GM23338 (cell line): ENCODE measurements around the gene LRRC58.

ENCODE experiments used
- CTCF ChIP-seq, 2 experiments: fragments of 200-600 bp in 1 of 2; sonication (generic) in 1 of 2; conservative IDR thresholded peaks; 2 replicates each; pipeline versions ENCODE4 v1.5.1 to v1.6.1; 2016 to 2017; ENCODE audit warnings: antibody characterized with exemption in 2 of 2, low read depth in 2 of 2, mild to moderate bottlenecking in 2 of 2, moderate library complexity in 1 of 2
- ETS1 ChIP-seq: IDR thresholded peaks from 2 replicates; pipeline ENCODE4 v1.6.1; 2016; ENCODE audit warnings: antibody characterized with exemption
- EZH2 ChIP-seq: fragments of 200-600 bp; sonication (generic); IDR thresholded peaks from one replicate; pipeline ENCODE4 v1.8.0; 2017; ENCODE audit warnings: antibody characterized with exemption, mild to moderate bottlenecking, low read depth; ENCODE audit not compliant: unreplicated experiment
- JUNB ChIP-seq: IDR thresholded peaks from one replicate; pipeline ENCODE4 v1.6.1; 2016; ENCODE audit warnings: antibody characterized with exemption; ENCODE audit not compliant: unreplicated experiment
- POLR2AphosphoS5 ChIP-seq: IDR thresholded peaks from 2 replicates; pipeline ENCODE4 v1.6.1; 2016; ENCODE audit warnings: antibody characterized with exemption, low read depth
- REST ChIP-seq: IDR thresholded peaks from one replicate; pipeline ENCODE4 v1.6.1; 2018; ENCODE audit warnings: antibody characterized with exemption; ENCODE audit not compliant: unreplicated experiment
- ZNF331 ChIP-seq: fragments of 250-450 bp; sonication (Bioruptor Pico); IDR thresholded peaks from 2 replicates; pipeline ENCODE4 v1.5.0; 2020; ENCODE audit warnings: low read depth, mild to moderate bottlenecking, moderate library complexity

GRCh38 chr3:120364821-120365220 lies 15.7 kb upstream of the LRRC58 start:
- no peak for TF ChIP-seq CTCF (conservative IDR thresholded peaks at IDR 0.05; ENCODE audit: low read depth in 2 of 2)
- TF ChIP-seq ZNF331 (CRISPR knock-in tag), result no peak
- TF ChIP-seq EZH2, result no peak
- TF ChIP-seq POLR2AphosphoS5, result no peak
- TF ChIP-seq ETS1, result no peak
- no peak for TF ChIP-seq REST
- TF ChIP-seq JUNB, result no peak
